GM19452 (cell line): ENCODE measurements around the gene C4orf54.

Experiments
- ATAC-seq: cut with Tn5 transposase; IDR thresholded peaks from one replicate; pipeline ENCODE4 v1.9.1; 2021; ENCODE audit not compliant: unreplicated experiment

The C4orf54 gene

GRCh38 chr4:99657798-99658197 is at the start of gene C4orf54:
TSS of gene C4orf54 (minus strand) at chr4:99657828. CDS start at chr4:99654648, 3,180 bp downstream.
- no peak for ATAC-seq

GRCh38 chr4:99705891-99706290 is 48.3 kb upstream of the C4orf54 start:
- no peak for ATAC-seq

DNA sequence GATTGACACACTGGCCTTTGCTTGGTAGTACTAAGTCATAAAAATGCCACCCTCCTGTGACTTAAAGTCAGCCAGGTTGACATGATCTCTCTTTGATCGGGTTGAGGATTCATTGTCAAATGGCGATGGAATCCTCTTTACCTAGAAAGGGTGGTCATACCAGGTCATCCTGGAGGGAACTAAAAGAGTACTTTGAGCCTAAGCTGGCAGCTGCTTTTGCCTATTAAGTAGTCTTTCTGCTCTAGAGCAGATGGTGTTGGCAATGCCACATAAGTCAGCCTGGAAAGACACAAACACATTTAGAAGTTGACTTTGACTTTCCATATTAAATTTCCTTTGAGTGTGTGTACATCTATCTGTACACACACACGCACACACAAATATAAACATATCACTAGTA is 39.2 kb upstream of the C4orf54 start:
- ATAC-seq, result no peak

DNA sequence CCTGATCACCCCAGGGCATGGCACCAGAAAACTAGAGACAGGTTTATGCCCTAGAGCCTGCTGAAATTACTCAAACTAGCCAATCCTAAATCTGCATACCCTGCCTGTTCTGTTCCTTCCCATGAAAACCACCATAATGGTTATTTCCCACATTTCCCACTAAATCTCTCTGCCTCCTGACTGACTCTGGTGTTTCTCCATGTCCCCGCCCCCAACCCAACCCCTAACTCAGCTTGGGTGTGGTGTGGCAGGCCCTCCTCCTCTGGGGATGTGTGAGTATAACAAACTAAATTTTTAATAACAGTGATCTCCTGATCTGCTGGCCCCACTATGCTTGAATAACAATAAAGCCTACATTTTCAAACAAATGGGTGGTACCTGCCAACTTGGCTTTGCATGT is 35.5 kb upstream of the C4orf54 start:
- no peak for ATAC-seq

DNA sequence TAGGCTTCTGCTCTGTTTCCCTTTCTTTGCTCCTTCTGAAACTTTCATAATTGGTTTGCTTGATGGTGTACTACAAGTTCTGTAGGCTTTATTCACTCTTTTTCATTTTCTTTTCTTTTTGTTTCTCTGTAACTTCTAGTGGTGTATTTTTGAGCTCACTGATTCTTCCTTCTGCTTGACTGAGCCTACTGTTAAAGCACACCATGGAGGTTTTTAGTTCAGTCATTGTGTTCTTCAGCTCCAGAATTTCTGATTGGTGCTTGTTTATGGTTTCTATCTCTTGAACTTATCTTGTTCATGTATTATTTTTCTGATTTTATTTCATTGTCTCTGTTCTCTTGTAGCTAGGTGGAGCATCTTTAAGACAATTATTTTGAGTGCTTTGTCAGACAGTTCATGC is 33.4 kb upstream of the C4orf54 start:
- ATAC-seq, result no peak

- ATAC-seq, result no peak
Observed at GRCh38 chr4:99690472-99690871, 32.8 kb upstream of the C4orf54 start.

- ATAC-seq, result no peak
Observed at GRCh38 chr4:99687120-99687519, 29.5 kb upstream of the C4orf54 start.

DNA sequence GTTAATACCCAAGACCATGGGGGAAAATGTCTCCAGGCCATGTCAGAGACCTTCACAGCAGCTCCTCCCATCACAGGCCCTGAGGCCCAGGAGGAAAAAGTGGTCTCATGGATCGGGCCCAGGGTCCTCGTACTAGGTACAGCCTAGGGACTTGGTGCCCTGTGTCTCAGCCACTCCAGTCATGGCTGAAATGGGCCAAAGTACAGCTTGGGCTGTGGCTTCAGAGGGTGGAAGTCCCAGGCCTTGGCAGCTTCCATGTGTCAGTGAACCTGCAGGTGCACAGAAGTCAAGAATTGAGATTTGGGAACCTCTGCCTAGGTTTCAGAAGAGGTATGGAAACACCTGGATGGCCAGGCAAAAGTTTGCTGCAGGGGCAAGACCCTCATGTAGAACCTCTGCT is 27.6 kb upstream of the C4orf54 start:
- ATAC-seq, result no peak

- no peak for ATAC-seq
Observed at GRCh38 chr4:99683895-99684294, 26.3 kb upstream of the C4orf54 start.

DNA sequence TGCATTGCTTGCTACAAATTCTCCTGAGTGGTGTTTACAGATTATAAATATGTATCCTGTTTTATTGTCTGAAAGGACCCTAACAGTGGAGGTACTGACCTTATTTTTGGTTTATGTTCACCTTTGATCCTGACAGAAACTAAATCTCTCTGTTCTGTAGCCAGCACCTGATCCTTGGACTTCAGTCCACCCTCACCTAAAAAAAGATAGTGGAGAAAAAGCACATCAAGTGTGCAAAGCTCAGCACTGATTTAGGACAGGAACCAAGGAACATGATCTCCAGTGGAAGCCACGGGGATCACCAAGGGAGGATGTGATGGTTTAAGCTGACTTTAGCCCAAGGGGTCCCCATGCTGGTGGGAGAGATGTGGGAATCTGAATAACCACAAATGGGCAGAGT is 22.3 kb upstream of the C4orf54 start:
- no peak for ATAC-seq

DNA sequence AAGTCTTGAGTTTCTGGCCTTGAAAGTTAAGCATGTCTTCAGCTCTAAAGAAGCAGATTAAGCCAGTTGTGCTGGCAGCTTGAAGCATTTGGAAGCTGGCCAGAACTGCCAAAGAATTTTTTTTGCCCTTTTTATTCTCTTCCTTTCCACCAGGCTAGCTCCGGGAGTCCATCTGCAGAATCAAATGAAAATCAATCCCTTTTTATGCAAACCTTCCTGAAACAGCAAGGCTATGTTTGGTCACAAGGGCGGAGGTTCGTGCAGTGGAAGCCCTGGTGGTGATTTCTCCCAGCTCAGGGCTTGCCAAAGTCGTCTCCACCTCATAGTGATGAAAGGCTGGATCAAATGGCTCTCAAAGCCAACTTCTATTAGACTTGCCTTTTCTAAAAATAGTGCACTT is 21.6 kb upstream of the C4orf54 start:
- no peak for ATAC-seq

- no peak for ATAC-seq
Observed at GRCh38 chr4:99677161-99677560, 19.5 kb upstream of the C4orf54 start.

- ATAC-seq, result no peak
Observed at GRCh38 chr4:99670409-99671073, 12.9 kb upstream of the C4orf54 start.

DNA sequence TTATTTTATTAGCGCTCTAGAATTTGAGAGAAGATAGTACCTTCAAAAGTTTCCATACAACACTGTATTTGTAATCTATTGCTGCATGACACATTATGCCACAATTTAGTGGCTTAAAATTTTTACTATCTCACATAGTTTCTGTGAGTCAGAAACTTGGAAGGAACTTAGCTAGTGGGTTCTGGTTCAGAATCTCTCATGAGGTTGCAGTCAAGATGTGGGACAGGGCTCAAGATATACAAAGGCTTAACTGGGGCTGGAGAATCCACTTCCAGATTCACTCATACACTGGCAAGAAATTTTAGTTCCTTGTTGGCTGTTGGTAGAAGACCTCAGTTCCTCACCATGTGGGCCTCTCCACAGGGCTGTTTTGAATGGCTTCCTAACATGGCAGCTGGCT is 11.5 kb upstream of the C4orf54 start:
- ATAC-seq, result no peak

DNA sequence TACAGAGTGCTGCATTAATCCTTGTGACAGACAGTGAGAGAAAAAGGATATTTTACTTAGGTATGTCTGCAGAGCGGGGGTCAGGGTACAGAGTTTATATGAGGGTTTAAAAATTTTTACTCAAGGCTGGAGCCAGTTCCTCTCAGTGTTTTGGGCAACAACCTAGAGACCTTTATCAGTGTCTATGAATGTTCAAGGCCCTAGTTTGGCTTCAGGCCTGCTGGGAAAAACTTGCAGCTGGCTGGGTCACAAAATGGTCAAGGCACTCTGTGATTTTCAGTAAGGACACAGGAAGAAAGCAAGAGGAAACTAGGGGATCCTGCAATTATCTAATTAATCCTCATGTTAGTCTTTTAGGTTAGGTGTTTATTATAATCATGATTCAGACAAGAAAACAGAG is 10.8 kb upstream of the C4orf54 start:
- ATAC-seq, result no peak

- ATAC-seq, result no peak
Observed at GRCh38 chr4:99665983-99666382, 8.4 kb upstream of the C4orf54 start.

DNA sequence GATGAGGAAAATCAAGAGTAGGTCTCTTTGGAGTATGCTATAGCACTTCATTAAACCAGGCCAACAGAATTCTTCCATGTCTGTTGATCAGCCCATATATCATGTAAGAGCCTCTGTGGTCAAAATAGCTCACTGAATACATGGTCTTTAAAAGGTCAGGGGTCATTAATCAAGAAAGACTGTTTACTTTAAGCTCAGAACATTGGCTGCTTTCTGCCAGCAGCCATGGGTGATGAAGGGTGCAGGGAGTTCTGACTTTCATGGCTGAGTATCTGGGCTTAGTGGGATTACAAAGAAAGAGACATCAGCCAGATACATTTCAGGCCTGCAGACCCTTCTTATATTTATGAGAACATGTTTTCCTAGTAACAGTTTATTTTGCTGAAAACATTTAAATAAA is 7.1 kb upstream of the C4orf54 start:
- ATAC-seq, result no peak

DNA sequence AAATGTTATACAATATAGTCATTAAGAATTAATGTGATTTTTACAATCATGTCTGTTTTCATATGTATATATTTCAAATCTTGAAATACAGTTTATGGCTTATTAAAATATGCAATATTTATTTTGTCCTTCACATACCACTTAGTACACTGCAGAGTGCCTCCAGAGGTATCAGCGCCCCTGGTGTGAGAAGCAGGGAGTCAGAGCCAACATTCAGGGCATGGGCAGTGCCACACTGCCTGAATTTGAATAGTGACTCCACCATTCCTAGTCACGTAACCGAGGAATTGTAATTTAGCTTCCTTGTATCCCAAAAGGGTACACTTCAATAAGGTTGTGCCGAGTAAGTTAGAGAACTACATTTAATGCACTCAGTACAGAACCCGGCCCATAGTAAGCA is 4.3 kb upstream of the C4orf54 start:
- no peak for ATAC-seq

GRCh38 chr4:99658666-99659065 is 1.0 kb upstream of the C4orf54 start:
- no peak for ATAC-seq

- no peak for ATAC-seq
Observed at GRCh38 chr4:99655308-99656081, 2.1 kb downstream of the C4orf54 start.

- no peak for ATAC-seq
Observed at GRCh38 chr4:99654361-99654761, 3.3 kb downstream of the C4orf54 start.

DNA sequence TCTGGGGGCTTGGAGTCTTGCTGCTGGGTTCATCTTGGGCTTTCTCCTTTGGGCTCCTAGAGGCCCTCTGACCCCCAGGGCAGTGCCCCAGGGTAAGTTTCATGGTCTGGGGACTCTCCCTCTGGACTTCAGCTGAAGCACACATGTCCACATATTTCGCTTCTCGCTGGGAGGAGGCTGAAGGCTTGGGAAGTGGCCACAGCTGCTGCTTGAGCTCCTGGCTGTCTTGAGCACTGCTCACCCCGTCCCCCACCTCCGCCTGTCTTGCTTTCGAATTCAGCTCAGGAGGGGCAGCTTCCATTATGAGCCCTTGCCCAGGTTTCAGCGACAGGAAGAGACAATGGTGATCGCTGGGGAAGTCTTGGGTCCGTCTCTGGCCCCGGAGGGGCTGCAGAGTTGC is 3.7 kb downstream of the C4orf54 start:
- no peak for ATAC-seq
